ENCODE results near the gene GRHPR.
"Not testable (repeated sequence)": the region's sequence is repeated elsewhere in the genome, so short reads cannot be mapped to it uniquely, and the experiment has no call there.

Gene GRHPR

GRCh38 chr9:37447111-37447510 is 24.6 kb downstream of the GRHPR start:
- no peak for DNase-seq (ENCODE audit: low read depth, low spot score)

GRCh38 chr9:37449862-37450632 is 27.6 kb downstream of the GRHPR start:
- DNase-seq (ENCODE audit: low read depth, low spot score): no peak

- DNase-seq (ENCODE audit: low read depth, low spot score): no peak
Measured at GRCh38 chr9:37451628-37452027, 29.1 kb downstream of the GRHPR start.

GRCh38 chr9:37452611-37453010 is 30.1 kb downstream of the GRHPR start:
- no peak for DNase-seq (ENCODE audit: low read depth, low spot score)

- no peak for DNase-seq (ENCODE audit: low read depth, low spot score)
Measured at GRCh38 chr9:37453827-37454226, 31.3 kb downstream of the GRHPR start.

- no peak for DNase-seq (ENCODE audit: low read depth, low spot score)
Measured at GRCh38 chr9:37454238-37454637, 31.7 kb downstream of the GRHPR start.

GRCh38 chr9:37455884-37456647 is 33.6 kb downstream of the GRHPR start:
- DNase-seq (ENCODE audit: low read depth, low spot score): no peak

GRCh38 chr9:37456817-37457216 is 34.3 kb downstream of the GRHPR start:
- DNase-seq (ENCODE audit: low read depth, low spot score): no peak

GRCh38 chr9:37464006-37464405 is 41.5 kb downstream of the GRHPR start:
- DNase-seq (ENCODE audit: low read depth, low spot score): no peak

GRCh38 chr9:37464426-37465248 is 42.1 kb downstream of the GRHPR start:
- peak; percentile 20 for DNase-seq (ENCODE audit: low read depth, low spot score)

- peak; percentile 99 for DNase-seq (ENCODE audit: low read depth, low spot score)
Measured at GRCh38 chr9:37465249-37466036, 42.9 kb downstream of the GRHPR start, which contains the start of gene ZBTB5. TSS of gene ZBTB5 (minus strand) at chr9:37465450. CDS start at chr9:37442551, 22,899 bp downstream.

- DNase-seq (ENCODE audit: low read depth, low spot score): no peak
Measured at GRCh38 chr9:37466037-37466709, 43.7 kb downstream of the GRHPR start.

- not testable (repeated sequence) for DNase-seq (ENCODE audit: low read depth, low spot score)
Measured at GRCh38 chr9:37467530-37467929, 45.0 kb downstream of the GRHPR start.

- DNase-seq (ENCODE audit: low read depth, low spot score): no peak
Measured at GRCh38 chr9:37468620-37469019, 46.1 kb downstream of the GRHPR start.

- peak; percentile 42 for DNase-seq (ENCODE audit: low read depth, low spot score)
Measured at GRCh38 chr9:37471942-37472684, 49.6 kb downstream of the GRHPR start.

- not testable (repeated sequence) for DNase-seq (ENCODE audit: low read depth, low spot score)
Measured at GRCh38 chr9:37473982-37474381, 51.5 kb downstream of the GRHPR start.

- DNase-seq (ENCODE audit: low read depth, low spot score): no peak
Measured at GRCh38 chr9:37474438-37474837, 51.9 kb downstream of the GRHPR start.

- no peak for DNase-seq (ENCODE audit: low read depth, low spot score)
Measured at GRCh38 chr9:37476930-37477329, 54.4 kb downstream of the GRHPR start.

- not testable (repeated sequence) for DNase-seq (ENCODE audit: low read depth, low spot score)
Measured at GRCh38 chr9:37477443-37477842, 54.9 kb downstream of the GRHPR start.

Data from brain pericyte (primary cell).